ENCODE measurements around the gene MFAP4. TPM values are rescaled to one million over a fixed set of nuclear protein-coding genes. Genes with fewer than 3 reads are reported as not detected.
"Not testable (repeated sequence)": the region's sequence is repeated elsewhere in the genome, so short reads cannot be mapped to it uniquely, and the experiment has no call there.

Gene MFAP4
- polyA plus RNA-seq, 4 donors, result 199 to 293 (median 244) TPM

- DNase-seq (ENCODE audit: low read depth in 4 of 4, low spot score in 3 of 4), result no peak
These were observed 27.8 kb downstream of the MFAP4 start for GRCh38 chr17:19359151-19359550.

- DNase-seq (ENCODE audit: low read depth in 4 of 4, low spot score in 3 of 4), result no peak
These were observed 29.2 kb downstream of the MFAP4 start for GRCh38 chr17:19357761-19358160.

- no peak for DNase-seq (ENCODE audit: low read depth in 4 of 4, low spot score in 3 of 4)
These were observed 29.6 kb downstream of the MFAP4 start for GRCh38 chr17:19357351-19357750.

GRCh38 chr17:19354748-19355147 lies 32.2 kb downstream of the MFAP4 start:
- DNase-seq (ENCODE audit: low read depth in 4 of 4, low spot score in 3 of 4), result no peak

- DNase-seq (ENCODE audit: low read depth in 4 of 4, low spot score in 3 of 4), result not testable (repeated sequence)
These were observed 33.6 kb downstream of the MFAP4 start for GRCh38 chr17:19353401-19353800.

GRCh38 chr17:19348806-19349205 lies 38.2 kb downstream of the MFAP4 start:
- DNase-seq (ENCODE audit: low read depth in 4 of 4, low spot score in 3 of 4), result no peak

GRCh38 chr17:19348081-19348650 lies 38.8 kb downstream of the MFAP4 start:
- no peak for DNase-seq (ENCODE audit: low read depth in 4 of 4, low spot score in 3 of 4)

- DNase-seq (ENCODE audit: low read depth in 4 of 4, low spot score in 3 of 4), result no peak
These were observed 39.5 kb downstream of the MFAP4 start for GRCh38 chr17:19347323-19348080.

GRCh38 chr17:19346351-19347255 lies 40.4 kb downstream of the MFAP4 start:
- no peak for DNase-seq (ENCODE audit: low read depth in 4 of 4, low spot score in 3 of 4)

- no peak for DNase-seq (ENCODE audit: low read depth in 4 of 4, low spot score in 3 of 4)
These were observed 41.3 kb downstream of the MFAP4 start for GRCh38 chr17:19345486-19346350.

- no peak for DNase-seq (ENCODE audit: low read depth in 4 of 4, low spot score in 3 of 4)
These were observed 41.9 kb downstream of the MFAP4 start for GRCh38 chr17:19345067-19345460.

- DNase-seq (ENCODE audit: low read depth in 4 of 4, low spot score in 3 of 4), result no peak
These were observed 42.5 kb downstream of the MFAP4 start for GRCh38 chr17:19344311-19345066.

GRCh38 chr17:19343671-19344151 lies 43.3 kb downstream of the MFAP4 start:
- DNase-seq (ENCODE audit: low read depth in 4 of 4, low spot score in 3 of 4), result no peak

GRCh38 chr17:19343256-19343630 lies 43.7 kb downstream of the MFAP4 start:
- no peak for DNase-seq (ENCODE audit: low read depth in 4 of 4, low spot score in 3 of 4)

GRCh38 chr17:19342611-19343255 lies 44.3 kb downstream of the MFAP4 start:
- DNase-seq (ENCODE audit: low read depth in 4 of 4, low spot score in 3 of 4), result no peak

GRCh38 chr17:19341641-19342610 lies 45.1 kb downstream of the MFAP4 start:
- DNase-seq (ENCODE audit: low read depth in 4 of 4, low spot score in 3 of 4), result no peak

GRCh38 chr17:19341211-19341631 lies 45.8 kb downstream of the MFAP4 start:
- no peak for DNase-seq (ENCODE audit: low read depth in 4 of 4, low spot score in 3 of 4)

- DNase-seq (ENCODE audit: low read depth in 4 of 4, low spot score in 3 of 4), result no peak
These were observed 47.6 kb downstream of the MFAP4 start for GRCh38 chr17:19339341-19339815.

Data from right renal pelvis (tissue), 4 donors.